ENCODE results near the gene TEKT2. TPM values are rescaled to one million over a fixed set of nuclear protein-coding genes. Genes with fewer than 3 reads are reported as not detected.

The TEKT2 gene
- total and polyA plus RNA-seq, 2 of the 8 experiments (the other 6 are each of a cell fraction or from before 2014, with no cell fraction given), result 1.6 to 1.7 TPM

DNA sequence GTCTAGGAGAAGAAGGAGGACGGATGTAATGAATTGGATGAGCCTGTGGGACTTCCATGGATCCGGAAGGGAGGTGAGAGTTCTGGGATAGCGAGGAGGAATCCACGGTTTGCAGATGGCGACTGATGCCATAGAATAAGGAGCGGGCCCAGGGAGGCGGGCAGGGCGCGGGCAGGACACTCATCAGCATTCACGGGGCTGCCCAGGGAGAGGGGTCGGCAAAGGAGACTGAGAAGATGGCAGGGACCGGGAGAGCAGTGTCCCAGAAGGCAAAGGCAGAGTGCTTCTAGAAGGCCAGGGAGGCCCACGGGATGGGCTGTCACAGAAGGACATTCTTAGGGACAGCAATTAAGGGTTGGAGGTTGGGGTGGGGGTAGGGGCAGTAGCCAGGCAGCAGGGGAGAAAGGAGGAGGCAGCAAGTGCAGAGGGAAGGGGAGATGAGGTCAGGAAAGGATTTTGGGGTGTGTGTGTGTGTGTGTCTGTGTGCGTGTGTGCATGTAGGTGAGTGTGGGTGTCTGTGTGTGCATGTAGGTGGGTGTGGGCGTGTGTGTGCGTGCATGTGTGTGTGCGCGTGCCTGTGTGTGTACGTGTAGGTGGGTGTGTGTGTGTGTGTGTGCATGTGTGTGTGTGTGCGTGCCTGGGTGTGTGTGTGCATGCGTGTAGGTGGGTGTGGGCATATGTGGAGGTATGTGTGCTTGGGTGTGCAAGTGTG lies 42.3 kb downstream of the TEKT2 start:
- Histone ChIP-seq H2BK12ac (ENCODE audit: low read depth, low read length) (peak overlapping the region; percentile 87; the same call in 1 of the 2 replicates), H3K36me3 (ENCODE audit: control insufficient read depth in 2 of 4, insufficient read depth in 4 of 4, low read length in 3 of 4) (no peaks in the 10 kb centered on the region), H2BK120ac (replicated peaks; ENCODE audit: low read depth, low read length) (no peak overlapping the region), H3K27ac (ENCODE audit: low read depth, low read length) (no peak overlapping the region), H3K4me1 (replicated peaks in 1 of 4; ENCODE audit: control insufficient read depth in 3 of 4, insufficient read depth in 4 of 4, low read length in 3 of 4) (peaks cover 0 to 11% (median 5%) of the 10 kb centered on the region in 4 experiments; a peak in 5 of 7 replicates), H2AK5ac (ENCODE audit: low read depth, low read length) (peak overlapping the region; percentile 53; the same call in 1 of the 2 replicates), H3K79me1 (ENCODE audit: low read depth, low read length) (no peaks in the 10 kb centered on the region), H4K8ac (ENCODE audit: extremely low read depth, insufficient read depth, low read length) (peak overlapping the region; percentile 58), H2AFZ (ENCODE audit: low read length) (no peak overlapping the region), H3K4me2 (ENCODE audit: insufficient read depth in 1 of 2, low read depth in 2 of 2, low read length in 2 of 2) (peak overlapping the region; percentile 40 to 78; a peak in 3 of 4 replicates), H3K14ac (ENCODE audit: insufficient read length) (no peak overlapping the region), H4K5ac (ENCODE audit: insufficient read length, low read depth, low read length) (no peak overlapping the region), H3K79me2 (ENCODE audit: control insufficient read depth in 1 of 2, insufficient read depth in 2 of 2, low read length in 2 of 2) (no peaks in the 10 kb centered on the region), H3K23ac (ENCODE audit: insufficient read length) (no peak overlapping the region), H3K9me3 (ENCODE audit: insufficient read depth in 2 of 2, low read depth in 1 of 2, low read length in 1 of 2) (no peaks in the 10 kb centered on the region), H3K9ac (replicated peaks in 1 of 4; ENCODE audit: extremely low read depth in 1 of 4, low read depth in 3 of 4, low read length in 3 of 4) (no peak overlapping the region), H3K18ac (ENCODE audit: extremely low read depth, low read length) (0 out of 2 replicates have a peak overlapping the region, but pooled peaks have one; percentile 90), H3K23me2 (ENCODE audit: low read depth, low read length) (peaks cover 16% of the 10 kb centered on the region; the same call in 1 of the 2 replicates), H2BK20ac (ENCODE audit: low read length) (peak overlapping the region; percentile 72), H3K4ac (replicated peaks; ENCODE audit: insufficient read length, low read depth, low read length) (peak overlapping the region; percentile 66), H3K27me3 (replicated peaks in 1 of 4; ENCODE audit: control insufficient read depth in 3 of 4, extremely low read depth in 1 of 4, insufficient read depth in 3 of 4, low read length in 3 of 4) (peaks cover 16 to 38% (median 30%) of the 10 kb centered on the region in 4 experiments), H3K4me3 (ENCODE audit: extremely low read depth in 1 of 4, insufficient read depth in 2 of 4, low read depth in 3 of 4, low read length in 4 of 4) (peak overlapping the region in 2 of 4 experiments; percentile 29 to 62; a peak in 2 of 8 replicates), H4K20me1 (replicated peaks in 1 of 2; ENCODE audit: control insufficient read depth in 1 of 2, insufficient read depth in 2 of 2, low read length in 2 of 2) (peaks cover 0 to 5% of the 10 kb centered on the region in 2 experiments), H2BK5ac (ENCODE audit: low read depth, low read length) (peak overlapping the region; percentile 47; the same call in 1 of the 2 replicates), H4K91ac (replicated peaks; ENCODE audit: insufficient read length, low read length) (peak overlapping the region; percentile 79), H2BK15ac (ENCODE audit: low read length) (peak overlapping the region; percentile 61; the same call in 1 of the 2 replicates), H3K56ac (replicated peaks; ENCODE audit: insufficient read length, low read depth, low read length) (peak overlapping the region; percentile 40)
- 77% methylated on average over 21 of the region's 21 CpGs; no CpG with 5 or more reads in 1 of the 2 experiments for WGBS, 2 experiments (ENCODE audit: extremely low coverage in 1 of 2, insufficient coverage in 1 of 2, insufficient read length in 1 of 2, insufficient replicate concordance in 2 of 2, low coverage in 1 of 2, low lambda C conversion rate in 2 of 2, missing lambda C conversion rate in 1 of 2)
- CTCF ChIA-PET (ENCODE audit: partially characterized antibody), result interaction anchor here (0.6 kb wide), 1 partner anchor 54 kb away, joined by 4 read pairs; no protein-coding TSS in a partner anchor
- DNase-seq (ENCODE audit: low read depth in 1 of 2, low spot score in 2 of 2), result no peak
- no peak for FAIRE-seq
- POLR2A ChIA-PET (ENCODE audit: partially characterized antibody), result interaction anchor here (1.0 kb wide), 1 partner anchor 11 kb away, joined by 3 read pairs; no protein-coding TSS in a partner anchor
- TF ChIP-seq NRF1 (IDR thresholded peaks at IDR 0.05; ENCODE audit: low read depth, low read length) (no peak), POU5F1 (IDR thresholded peaks at IDR 0.05; ENCODE audit: low read depth, low read length) (no peak), JUND (IDR thresholded peaks at IDR 0.05; ENCODE audit: low read length) (no peak), SUZ12 (IDR thresholded peaks at IDR 0.05; ENCODE audit: low read length) (no peak), RAD21 (IDR thresholded peaks at IDR 0.05 in 1 of 2, conservative IDR thresholded peaks at IDR 0.05 in 1 of 2; ENCODE audit: low read depth in 2 of 2, low read length in 2 of 2) (no peak)
